Measurements from ENCODE around the gene SLC25A53. TPM values are rescaled to one million over a fixed set of nuclear protein-coding genes. Genes with fewer than 3 reads are reported as not detected.
"Not testable (repeated sequence)": the region's sequence is repeated elsewhere in the genome, so short reads cannot be mapped to it uniquely, and the experiment has no call there.

SLC25A53 gene
- polyA plus RNA-seq, 2 donors, result 2.9 to 4.1 TPM

DNA sequence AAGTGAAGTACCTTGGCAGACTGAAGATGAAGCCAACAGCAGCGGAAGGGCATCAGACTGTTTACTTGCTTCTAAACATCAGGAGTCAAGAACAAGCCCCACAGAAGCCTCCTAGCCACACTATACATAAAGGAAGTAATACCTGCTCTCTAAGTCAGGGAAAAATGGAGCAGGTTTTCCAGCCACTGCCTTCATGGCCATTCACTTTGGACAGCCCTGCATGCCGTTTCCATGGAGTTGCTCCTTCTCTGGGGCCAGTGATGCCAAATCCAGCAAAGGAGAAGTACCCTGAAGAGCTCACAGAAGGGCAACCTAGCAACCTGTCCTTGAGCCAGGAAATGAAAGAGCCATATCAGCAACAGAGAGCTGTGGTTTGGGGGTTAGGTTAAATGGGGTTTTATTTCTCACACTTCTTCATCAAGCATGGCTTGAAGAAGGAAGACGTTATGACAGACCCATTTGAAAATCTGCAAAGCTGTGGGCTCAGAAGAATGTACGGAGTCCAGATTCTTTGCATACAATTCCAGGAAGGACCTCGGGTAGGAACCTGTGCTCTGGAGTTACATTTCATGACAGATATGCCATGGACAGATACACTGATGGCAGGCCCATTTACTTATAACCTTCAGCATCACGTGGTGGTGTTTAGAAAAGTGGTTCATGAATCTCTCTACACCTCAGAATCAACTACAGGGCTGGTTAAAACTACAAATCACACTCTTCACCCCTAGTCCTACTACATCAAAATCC is 46.1 kb downstream of the SLC25A53 start:
- peaks cover 0 to 11% of the 10 kb centered on the region in 2 donors for H3K27me3 ChIP-seq (ENCODE audit: control insufficient read depth in 1 of 2, insufficient read depth in 2 of 2, low read length in 2 of 2)
- not testable (repeated sequence) for H3K4me1 ChIP-seq (ENCODE audit: control insufficient read depth in 2 of 2, insufficient read depth in 2 of 2, low read length in 1 of 2); H3K36me3 ChIP-seq (ENCODE audit: control insufficient read depth in 2 of 2, insufficient read depth in 2 of 2, low read length in 1 of 2); H3K27ac ChIP-seq (ENCODE audit: low read depth in 2 of 2, low read length in 1 of 2); H3K4me3 ChIP-seq (ENCODE audit: low read depth in 1 of 2, low read length in 2 of 2); H3K9me3 ChIP-seq (ENCODE audit: control insufficient read depth in 2 of 2, insufficient read depth in 1 of 2, low read depth in 1 of 2, low read length in 1 of 2)
- 54 to 65% methylated on average over 6 of the region's 6 CpGs for WGBS, 2 donors

DNA sequence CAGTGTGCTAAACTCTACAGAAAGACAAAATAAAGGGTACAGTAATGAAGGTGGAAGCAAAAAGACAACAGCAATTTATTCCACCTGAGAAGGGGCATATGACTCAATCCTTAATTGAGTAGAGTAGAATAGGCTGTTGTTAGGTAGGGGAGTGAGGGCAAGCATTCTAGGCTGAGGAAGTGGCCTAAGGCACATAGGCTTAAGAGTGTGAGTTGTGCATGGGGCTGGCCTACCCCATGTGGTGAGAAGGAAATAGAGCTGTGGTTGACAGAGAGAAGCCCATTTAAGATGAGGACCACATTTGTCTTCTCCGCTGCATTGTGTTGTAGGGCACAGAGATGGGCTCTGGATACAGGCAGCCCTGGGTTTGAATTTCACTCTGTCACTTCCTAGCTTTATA is 47.9 kb downstream of the SLC25A53 start:
- H3K27me3 ChIP-seq (ENCODE audit: control insufficient read depth in 1 of 2, insufficient read depth in 2 of 2, low read length in 2 of 2), result peaks cover 0 to 11% of the 10 kb centered on the region in 2 donors
- WGBS, 2 donors, result 63 to 100% methylated on average over 1 of the region's 1 CpG

DNA sequence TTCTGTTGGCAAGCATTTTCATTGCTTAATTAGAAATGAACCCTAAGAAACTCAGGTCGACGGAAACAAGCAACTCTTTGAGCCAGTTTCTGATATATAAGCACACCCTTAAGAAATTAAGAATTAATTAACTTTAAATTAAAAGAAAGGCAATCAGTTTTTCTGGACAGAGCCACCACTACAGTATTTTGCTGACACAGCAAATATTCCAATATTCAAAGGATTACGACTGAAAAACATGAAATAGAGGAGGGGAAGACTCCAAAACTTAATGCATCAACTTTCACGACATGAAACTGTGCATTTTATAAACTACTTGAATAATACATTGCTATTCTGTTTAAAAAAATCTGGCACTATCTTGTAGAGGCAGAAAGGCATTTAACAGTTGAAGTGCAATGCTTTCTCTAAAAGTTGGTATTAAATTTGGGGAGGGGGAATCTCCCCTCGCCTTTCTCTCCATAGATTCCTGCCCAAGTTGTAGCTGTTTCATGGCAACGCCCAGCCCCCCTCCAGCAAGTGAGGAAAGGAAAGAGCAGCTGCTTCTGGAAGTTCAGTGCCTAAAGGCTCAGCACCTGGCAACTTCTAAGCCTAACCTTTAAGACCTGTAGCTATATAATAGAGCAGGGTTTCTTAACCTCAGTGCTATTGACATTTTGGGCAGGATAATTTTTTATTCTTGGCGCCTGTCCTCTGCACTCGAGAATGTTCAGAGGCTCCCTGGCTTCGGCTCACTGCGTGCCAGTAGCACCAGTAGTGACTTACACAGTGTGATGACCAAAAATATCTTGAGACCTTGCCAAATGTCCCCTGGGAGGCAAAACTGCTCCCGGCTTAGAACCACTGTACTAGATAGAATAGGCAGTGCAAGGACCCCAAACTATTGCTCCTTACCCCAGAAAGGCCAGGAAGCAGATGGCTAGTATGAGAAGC is 51.2 kb downstream of the SLC25A53 start:
- Histone ChIP-seq H3K4me3 (ENCODE audit: low read depth in 1 of 2, low read length in 2 of 2) (no peak overlapping the region), H3K36me3 (ENCODE audit: control insufficient read depth in 2 of 2, insufficient read depth in 2 of 2, low read length in 1 of 2) (no peaks in the 10 kb centered on the region), H3K27ac (ENCODE audit: low read depth in 2 of 2, low read length in 1 of 2) (no peak overlapping the region), H3K9me3 (ENCODE audit: control insufficient read depth in 2 of 2, insufficient read depth in 1 of 2, low read depth in 1 of 2, low read length in 1 of 2) (no peaks in the 10 kb centered on the region), H3K4me1 (ENCODE audit: control insufficient read depth in 2 of 2, insufficient read depth in 2 of 2, low read length in 1 of 2) (no peaks in the 10 kb centered on the region), H3K27me3 (ENCODE audit: control insufficient read depth in 1 of 2, insufficient read depth in 2 of 2, low read length in 2 of 2) (peaks cover 0 to 11% of the 10 kb centered on the region in 2 donors)
- WGBS, 2 donors, result 56 to 59% methylated on average over 11 of the region's 11 CpGs

More for the DNA sequence above, 47.9 kb downstream of the SLC25A53 start:
- no peaks in the 10 kb centered on the region for H3K36me3 ChIP-seq (ENCODE audit: control insufficient read depth in 2 of 2, insufficient read depth in 2 of 2, low read length in 1 of 2)
- H3K9me3 ChIP-seq (ENCODE audit: control insufficient read depth in 2 of 2, insufficient read depth in 1 of 2, low read depth in 1 of 2, low read length in 1 of 2), result peaks cover 0 to 4% of the 10 kb centered on the region in 2 donors
- no peak overlapping the region for H3K27ac ChIP-seq (ENCODE audit: low read depth in 2 of 2, low read length in 1 of 2)
- H3K4me1 ChIP-seq (ENCODE audit: control insufficient read depth in 2 of 2, insufficient read depth in 2 of 2, low read length in 1 of 2), result no peaks in the 10 kb centered on the region
- no peak overlapping the region for H3K4me3 ChIP-seq (ENCODE audit: low read depth in 1 of 2, low read length in 2 of 2)

DNA sequence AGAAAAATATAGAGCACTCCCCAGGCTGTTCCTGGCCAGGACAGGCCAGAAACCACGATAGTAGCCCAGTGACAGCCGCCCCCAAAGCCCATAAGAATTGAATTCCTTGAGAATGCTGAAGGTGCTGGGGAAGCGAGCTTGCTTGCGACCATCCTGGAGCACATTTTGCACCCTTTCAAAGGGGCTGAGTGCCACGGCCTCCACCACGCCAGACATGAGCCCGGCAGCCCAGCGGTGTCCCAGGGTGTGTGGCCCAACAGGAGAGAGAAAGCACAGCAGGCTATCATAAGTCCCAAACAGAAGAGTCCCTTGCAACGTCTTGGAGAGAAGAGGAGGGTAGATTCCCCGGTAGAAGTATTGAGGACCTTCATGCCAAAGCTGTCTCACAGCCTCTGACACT is 52.1 kb downstream of the SLC25A53 start:
- peaks cover 0 to 11% of the 10 kb centered on the region in 2 donors for H3K27me3 ChIP-seq (ENCODE audit: control insufficient read depth in 1 of 2, insufficient read depth in 2 of 2, low read length in 2 of 2)
- H3K9me3 ChIP-seq (ENCODE audit: control insufficient read depth in 2 of 2, insufficient read depth in 1 of 2, low read depth in 1 of 2, low read length in 1 of 2), result no peaks in the 10 kb centered on the region
- H3K4me1 ChIP-seq (ENCODE audit: control insufficient read depth in 2 of 2, insufficient read depth in 2 of 2, low read length in 1 of 2), result no peaks in the 10 kb centered on the region
- 76 to 97% methylated on average over 10 of the region's 10 CpGs for WGBS, 2 donors
- no peak overlapping the region for H3K27ac ChIP-seq (ENCODE audit: low read depth in 2 of 2, low read length in 1 of 2)
- H3K4me3 ChIP-seq (ENCODE audit: low read depth in 1 of 2, low read length in 2 of 2), result no peak overlapping the region
- no peaks in the 10 kb centered on the region for H3K36me3 ChIP-seq (ENCODE audit: control insufficient read depth in 2 of 2, insufficient read depth in 2 of 2, low read length in 1 of 2)

DNA sequence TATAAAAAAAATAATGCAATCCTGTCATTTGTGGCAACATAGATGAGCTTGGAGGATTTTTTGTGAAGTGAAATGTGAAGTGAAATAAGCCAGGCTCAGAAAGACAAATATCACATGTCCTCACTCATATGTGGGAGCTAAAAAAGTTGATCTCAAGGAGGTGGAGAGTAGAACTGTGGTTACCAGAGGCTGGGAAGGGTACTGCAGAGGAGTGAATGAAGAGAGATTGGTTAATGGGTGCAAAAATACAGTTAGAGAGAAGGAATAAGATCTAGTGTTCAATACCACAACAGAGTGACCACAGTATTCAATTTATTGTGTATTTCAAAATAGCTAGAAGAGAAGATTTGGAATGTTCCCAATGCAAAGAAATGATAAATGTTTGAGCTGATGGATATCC is 57.9 kb downstream of the SLC25A53 start:
- Histone ChIP-seq H3K27ac (ENCODE audit: low read depth in 2 of 2, low read length in 1 of 2) (no peak overlapping the region), H3K4me3 (ENCODE audit: low read depth in 1 of 2, low read length in 2 of 2) (no peak overlapping the region), H3K27me3 (ENCODE audit: control insufficient read depth in 1 of 2, insufficient read depth in 2 of 2, low read length in 2 of 2) (no peaks in the 10 kb centered on the region), H3K4me1 (ENCODE audit: control insufficient read depth in 2 of 2, insufficient read depth in 2 of 2, low read length in 1 of 2) (no peaks in the 10 kb centered on the region), H3K36me3 (ENCODE audit: control insufficient read depth in 2 of 2, insufficient read depth in 2 of 2, low read length in 1 of 2) (no peaks in the 10 kb centered on the region), H3K9me3 (ENCODE audit: control insufficient read depth in 2 of 2, insufficient read depth in 1 of 2, low read depth in 1 of 2, low read length in 1 of 2) (no peaks in the 10 kb centered on the region)

DNA sequence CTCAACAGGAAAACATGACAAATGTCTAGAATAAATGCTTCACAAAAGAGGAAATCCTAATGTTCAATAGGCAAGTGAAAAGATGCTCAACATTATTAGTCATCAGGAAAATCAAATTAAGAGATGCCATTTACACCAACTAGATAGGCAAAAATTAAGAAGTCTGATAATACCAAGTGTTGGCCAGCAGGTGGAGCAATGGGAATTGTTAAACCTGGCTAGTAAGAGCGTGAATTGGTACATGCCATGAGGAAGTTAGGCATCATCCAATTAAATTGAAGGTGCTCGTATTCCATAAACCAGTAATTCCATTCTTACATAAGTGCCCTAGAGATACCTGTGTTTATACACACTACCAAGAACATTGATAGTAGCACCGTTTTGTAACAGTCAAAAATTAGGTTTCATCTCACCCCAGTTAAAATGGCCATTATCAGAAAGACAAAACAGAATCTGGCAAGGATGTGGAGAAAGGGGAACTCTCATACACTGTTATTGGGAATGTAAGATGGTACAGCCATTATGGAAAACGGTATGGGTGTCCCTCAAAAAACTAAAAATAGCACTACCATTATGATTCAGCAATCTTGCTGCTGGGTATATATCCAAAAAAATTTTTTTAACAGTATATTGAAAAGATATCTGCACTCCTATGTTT is 58.5 kb downstream of the SLC25A53 start:
- no peaks in the 10 kb centered on the region for H3K36me3 ChIP-seq (ENCODE audit: control insufficient read depth in 2 of 2, insufficient read depth in 2 of 2, low read length in 1 of 2)
- H3K9me3 ChIP-seq (ENCODE audit: control insufficient read depth in 2 of 2, insufficient read depth in 1 of 2, low read depth in 1 of 2, low read length in 1 of 2), result no peaks in the 10 kb centered on the region
- H3K27ac ChIP-seq (ENCODE audit: low read depth in 2 of 2, low read length in 1 of 2), result no peak overlapping the region
- no peaks in the 10 kb centered on the region for H3K4me1 ChIP-seq (ENCODE audit: control insufficient read depth in 2 of 2, insufficient read depth in 2 of 2, low read length in 1 of 2)
- 1% methylated on average over 4 of the region's 4 CpGs for WGBS, 2 donors
- no peaks in the 10 kb centered on the region for H3K27me3 ChIP-seq (ENCODE audit: control insufficient read depth in 1 of 2, insufficient read depth in 2 of 2, low read length in 2 of 2)
- H3K4me3 ChIP-seq (ENCODE audit: low read depth in 1 of 2, low read length in 2 of 2), result no peak overlapping the region

DNA sequence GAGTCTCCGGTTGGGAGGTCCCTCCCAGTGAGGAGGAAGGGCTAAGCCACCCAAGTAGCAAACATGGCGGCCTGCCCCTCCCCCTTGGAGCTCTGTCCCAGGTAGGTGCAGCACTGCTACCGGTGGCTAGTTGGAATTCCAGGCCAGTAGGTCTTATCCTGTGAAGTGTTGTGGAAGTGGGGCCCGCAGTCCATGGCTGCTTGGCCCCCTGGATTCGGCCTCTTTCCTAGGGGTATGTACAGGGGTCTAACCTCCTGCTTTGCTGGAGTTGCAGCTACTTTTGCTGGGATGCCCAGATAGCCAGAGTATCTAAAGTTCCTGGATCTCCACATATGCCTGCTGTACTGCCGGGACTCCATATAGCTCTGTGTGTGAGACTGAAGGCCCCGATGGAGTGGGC is 70.9 kb downstream of the SLC25A53 start:
- no peak overlapping the region for H3K27ac ChIP-seq (ENCODE audit: low read depth in 2 of 2, low read length in 1 of 2)
- peaks cover 0 to 4% of the 10 kb centered on the region in 2 donors for H3K27me3 ChIP-seq (ENCODE audit: control insufficient read depth in 1 of 2, insufficient read depth in 2 of 2, low read length in 2 of 2)
- no peaks in the 10 kb centered on the region for H3K4me1 ChIP-seq (ENCODE audit: control insufficient read depth in 2 of 2, insufficient read depth in 2 of 2, low read length in 1 of 2)
- H3K9me3 ChIP-seq (ENCODE audit: control insufficient read depth in 2 of 2, insufficient read depth in 1 of 2, low read depth in 1 of 2, low read length in 1 of 2), result peaks cover 0 to 3% of the 10 kb centered on the region in 2 donors
- WGBS, 2 donors, result 78 to 84% methylated on average over 7 of the region's 7 CpGs
- no peaks in the 10 kb centered on the region for H3K36me3 ChIP-seq (ENCODE audit: control insufficient read depth in 2 of 2, insufficient read depth in 2 of 2, low read length in 1 of 2)
- no peak overlapping the region for H3K4me3 ChIP-seq (ENCODE audit: low read depth in 1 of 2, low read length in 2 of 2)

DNA sequence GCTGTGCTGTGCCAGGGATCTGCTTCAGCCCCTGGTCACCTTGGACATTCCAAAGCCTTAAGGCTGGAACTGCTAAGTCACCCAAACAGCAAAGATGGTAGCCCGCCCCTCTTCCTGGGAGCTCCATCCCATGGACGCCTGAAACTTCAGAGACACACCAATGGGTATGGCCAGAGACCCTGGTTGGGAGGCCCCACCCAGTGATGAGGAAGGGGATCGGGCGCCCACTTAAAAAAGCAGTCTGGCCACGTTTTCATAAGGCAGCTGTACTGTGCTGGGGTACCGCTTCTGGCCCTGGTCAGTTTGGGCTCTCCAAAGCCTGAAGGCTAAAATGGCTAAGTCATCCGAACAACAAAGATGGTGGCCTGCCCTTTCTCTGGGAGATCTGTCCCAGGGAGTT is 71.3 kb downstream of the SLC25A53 start:
- Histone ChIP-seq H3K36me3 (ENCODE audit: control insufficient read depth in 2 of 2, insufficient read depth in 2 of 2, low read length in 1 of 2) (no peaks in the 10 kb centered on the region), H3K27ac (ENCODE audit: low read depth in 2 of 2, low read length in 1 of 2) (no peak overlapping the region), H3K9me3 (ENCODE audit: control insufficient read depth in 2 of 2, insufficient read depth in 1 of 2, low read depth in 1 of 2, low read length in 1 of 2) (peaks cover 0 to 3% of the 10 kb centered on the region in 2 donors), H3K4me3 (ENCODE audit: low read depth in 1 of 2, low read length in 2 of 2) (no peak overlapping the region), H3K4me1 (ENCODE audit: control insufficient read depth in 2 of 2, insufficient read depth in 2 of 2, low read length in 1 of 2) (no peaks in the 10 kb centered on the region), H3K27me3 (ENCODE audit: control insufficient read depth in 1 of 2, insufficient read depth in 2 of 2, low read length in 2 of 2) (peaks cover 0 to 4% of the 10 kb centered on the region in 2 donors)
- 86 to 90% methylated on average over 7 of the region's 7 CpGs for WGBS, 2 donors

DNA sequence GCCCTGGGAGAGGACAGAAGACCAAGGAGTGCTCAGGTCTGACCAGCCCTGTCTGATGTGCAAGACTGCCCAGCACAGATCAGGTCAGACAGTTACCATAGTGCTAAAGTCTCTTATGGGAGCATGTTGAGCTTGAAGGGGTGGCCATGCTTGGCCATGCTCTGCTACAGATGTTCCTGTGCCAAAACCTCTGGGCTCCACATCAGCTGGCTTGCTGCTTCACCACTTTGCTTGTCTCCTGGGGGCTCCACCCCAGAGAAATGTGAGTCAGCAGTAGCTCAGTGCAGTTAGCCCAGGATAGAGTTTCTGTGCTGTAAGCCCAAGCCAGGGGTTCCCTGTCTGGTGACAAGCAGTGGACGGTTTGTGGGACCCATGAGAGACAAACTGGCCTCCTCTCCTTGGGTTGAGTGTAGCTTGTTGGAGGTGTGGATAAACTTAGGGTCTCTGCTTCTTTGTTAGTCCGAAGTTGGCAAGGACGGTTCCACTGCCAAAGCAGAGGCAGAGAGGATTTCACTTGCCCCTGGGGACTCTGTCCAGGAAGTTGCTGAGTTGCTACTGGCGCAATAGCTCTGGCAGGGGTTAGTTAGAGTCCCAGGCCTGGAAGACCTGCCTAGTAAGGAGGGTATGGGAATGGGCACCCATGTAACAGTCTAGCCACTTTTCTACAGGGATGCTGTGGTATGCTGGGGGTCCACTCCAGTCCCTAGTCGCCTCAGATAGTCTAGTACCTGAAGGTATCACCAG is 72.1 kb downstream of the SLC25A53 start:
- no peaks in the 10 kb centered on the region for H3K4me1 ChIP-seq (ENCODE audit: control insufficient read depth in 2 of 2, insufficient read depth in 2 of 2, low read length in 1 of 2)
- WGBS, 2 donors, result 66 to 67% methylated on average over 5 of the region's 5 CpGs
- H3K9me3 ChIP-seq (ENCODE audit: control insufficient read depth in 2 of 2, insufficient read depth in 1 of 2, low read depth in 1 of 2, low read length in 1 of 2), result peaks cover 0 to 3% of the 10 kb centered on the region in 2 donors
- H3K4me3 ChIP-seq (ENCODE audit: low read depth in 1 of 2, low read length in 2 of 2), result no peak overlapping the region
- peaks cover 0 to 4% of the 10 kb centered on the region in 2 donors for H3K27me3 ChIP-seq (ENCODE audit: control insufficient read depth in 1 of 2, insufficient read depth in 2 of 2, low read length in 2 of 2)
- H3K36me3 ChIP-seq (ENCODE audit: control insufficient read depth in 2 of 2, insufficient read depth in 2 of 2, low read length in 1 of 2), result no peaks in the 10 kb centered on the region
- no peak overlapping the region for H3K27ac ChIP-seq (ENCODE audit: low read depth in 2 of 2, low read length in 1 of 2)
